Muscle of arm (tissue), 12 donors: Measurements from ENCODE around the gene BAIAP2L2. TPM values are rescaled to one million over a fixed set of nuclear protein-coding genes. Genes with fewer than 3 reads are reported as not detected.

Source experiments
- DNase-seq: peaks from one replicate; pipeline ENCODE4 v3.0.0-alpha.2; 2013
- polyA plus RNA-seq, 12 donors: library from polyadenylated mRNA; unstranded; fragments of 120-200 nt; gene quantifications; one replicate each; pipeline ENCODE4 v1.2.1, GENCODE V29; 2013; ENCODE audit not compliant: insufficient read length in 12 of 12

BAIAP2L2 gene
- polyA plus RNA-seq, 12 donors: 0.52 to 17.0 (median 1.1) TPM; not detected in 1

DNA sequence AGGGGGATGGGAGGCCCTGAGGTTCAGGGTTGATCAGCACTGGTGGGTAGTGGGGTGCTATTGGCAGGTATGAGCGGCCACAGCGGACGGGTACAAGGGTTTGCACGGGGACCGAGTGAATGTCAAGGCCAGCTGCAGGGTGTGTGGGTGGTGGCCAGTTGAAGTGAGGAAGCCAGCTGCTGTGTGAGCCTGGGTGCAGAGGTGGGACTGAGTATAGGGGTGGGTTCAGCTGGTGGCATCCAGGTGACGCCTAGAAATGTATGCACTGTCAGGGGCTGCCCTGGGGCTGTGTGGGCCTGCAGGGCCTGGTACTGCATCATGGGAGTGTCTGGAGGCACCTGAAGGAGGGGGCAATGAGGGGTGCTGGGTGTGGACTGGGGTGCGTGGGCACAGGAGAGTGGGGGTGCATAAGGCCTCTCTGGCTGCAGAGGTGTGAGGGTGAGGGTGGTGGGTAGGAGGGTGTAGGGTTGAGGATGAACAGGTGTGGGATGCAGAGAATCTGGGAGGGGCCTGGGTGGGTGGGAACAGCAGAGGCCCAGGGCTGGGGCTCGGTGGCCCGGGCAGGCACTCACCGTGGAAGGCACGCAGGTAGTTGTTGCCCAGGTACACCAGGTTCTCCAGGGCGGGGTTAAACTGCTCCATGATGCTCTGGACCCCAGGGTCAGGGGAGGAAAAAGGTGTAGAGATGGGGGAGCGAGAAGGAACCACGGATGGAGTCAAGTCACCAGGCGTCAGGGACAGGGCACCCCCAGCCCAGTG is 1.7 kb downstream of the BAIAP2L2 start:
- no peak for DNase-seq

- no peak for DNase-seq
Observed at GRCh38 chr22:38107692-38108515, 2.6 kb downstream of the BAIAP2L2 start.

DNA sequence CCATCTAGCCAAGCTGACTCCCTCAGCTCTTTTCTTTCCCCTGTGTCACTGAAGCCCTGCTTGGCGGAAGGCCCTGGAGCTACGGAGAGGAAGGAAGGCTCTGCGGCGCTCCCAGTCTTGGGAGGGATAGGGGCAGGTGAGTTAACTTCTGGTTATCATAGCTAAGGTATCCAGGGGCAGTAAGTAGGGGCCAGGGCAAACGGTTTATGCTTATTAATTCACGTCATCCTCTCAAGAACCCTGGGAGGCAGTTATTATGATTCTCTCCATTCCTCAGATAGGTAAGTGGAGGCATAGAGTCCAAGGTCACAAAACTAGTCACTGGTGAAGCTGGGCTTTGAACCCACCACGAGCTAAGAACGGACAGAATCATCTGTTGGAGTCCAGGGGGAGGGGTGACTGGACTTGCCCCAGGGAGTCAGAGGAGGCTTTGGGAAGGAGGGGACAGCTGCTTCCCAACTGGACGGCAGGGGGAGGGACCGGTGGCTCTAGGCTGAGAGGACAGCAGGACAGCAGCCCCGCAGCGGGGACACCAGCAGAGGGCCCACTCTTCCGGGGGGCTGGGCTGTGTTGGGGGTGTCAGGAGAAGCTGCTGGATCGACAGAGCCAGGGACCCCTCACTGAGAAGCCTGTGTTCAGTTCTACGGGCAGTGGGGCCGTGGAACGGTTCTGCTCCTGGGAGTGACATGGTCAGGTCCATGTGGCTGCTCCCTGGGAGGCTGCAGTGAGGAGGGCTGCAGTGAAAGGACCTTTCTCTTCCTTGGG is 3.5 kb downstream of the BAIAP2L2 start:
- DNase-seq: no peak

DNA sequence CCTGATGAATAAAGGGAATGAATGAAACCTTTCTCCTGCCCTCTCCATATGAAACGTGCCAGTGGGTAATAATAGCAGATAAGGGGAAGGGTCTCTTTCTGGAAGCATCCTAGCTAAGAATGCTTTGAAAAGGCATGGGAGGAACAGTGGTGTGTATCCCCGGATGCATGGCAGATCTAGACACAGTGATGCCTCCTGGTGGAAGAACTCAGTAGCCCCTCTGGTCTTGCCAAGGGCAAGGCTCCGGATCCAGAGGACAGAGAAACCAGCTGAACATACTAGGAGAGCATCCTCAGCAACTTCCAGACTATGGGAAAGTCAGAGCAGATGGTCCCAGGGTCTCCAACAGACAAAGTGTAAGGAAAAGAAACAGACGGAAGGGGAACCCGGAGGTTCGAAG is 6.4 kb downstream of the BAIAP2L2 start:
- no peak for DNase-seq

DNA sequence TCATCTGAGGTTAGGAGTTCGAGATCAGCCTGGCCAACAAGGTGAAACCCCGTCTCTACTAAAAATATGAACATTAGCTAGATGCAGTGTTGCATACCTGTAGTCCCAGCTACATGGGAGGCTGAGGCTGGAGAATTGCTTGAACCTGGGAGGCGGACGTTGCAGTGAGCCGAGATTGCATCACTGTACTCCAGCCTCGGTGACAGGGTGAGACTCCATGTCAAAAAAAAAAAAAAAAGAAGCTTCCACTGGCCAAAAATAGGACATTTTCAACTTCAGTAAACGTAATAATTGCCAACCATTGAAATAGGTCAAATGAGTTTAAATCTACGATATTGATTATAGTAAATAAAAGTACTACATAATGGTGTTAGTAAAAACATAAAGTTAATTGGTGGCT is 6.8 kb downstream of the BAIAP2L2 start:
- no peak for DNase-seq

DNA sequence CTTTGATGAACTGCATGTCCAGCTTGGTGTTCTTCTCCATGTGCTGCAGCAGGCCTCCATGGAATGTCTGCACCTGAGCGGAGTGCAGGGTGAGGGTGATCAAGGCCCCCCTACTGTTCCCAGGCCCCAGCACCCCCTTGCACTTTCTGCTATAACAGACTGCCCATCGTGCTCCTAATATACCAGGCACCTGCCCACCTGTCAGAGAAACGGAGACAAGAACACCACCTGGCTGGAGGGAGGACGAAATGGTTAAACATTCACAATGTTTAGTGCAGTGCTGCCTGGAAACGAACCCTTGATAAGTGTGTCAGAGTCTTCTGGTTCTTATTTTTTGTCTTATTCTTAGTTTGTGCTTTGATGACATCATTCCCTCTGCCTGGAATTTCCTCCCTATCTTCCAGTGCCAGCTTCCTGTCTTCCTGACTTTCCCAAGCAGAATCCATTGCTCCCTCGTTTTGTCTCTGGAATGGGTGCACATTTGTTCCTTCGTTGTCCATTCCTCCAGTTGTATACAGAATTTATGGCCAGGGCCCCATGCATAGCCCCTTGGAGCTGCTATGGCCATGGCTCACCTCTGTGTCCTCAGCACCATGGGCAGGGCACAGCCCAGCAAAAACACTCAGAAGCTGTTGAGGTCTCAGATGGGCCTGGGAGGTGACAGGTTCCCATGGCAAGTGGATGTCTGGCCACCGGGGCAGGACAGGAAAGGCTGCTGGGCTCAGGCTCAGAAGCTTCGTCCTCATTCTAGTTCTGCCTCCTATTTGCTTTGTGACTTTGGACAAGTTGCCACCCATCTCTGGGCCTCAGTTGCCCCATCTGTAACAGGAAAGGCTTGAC is 11.9 kb downstream of the BAIAP2L2 start:
- no peak for DNase-seq

DNA sequence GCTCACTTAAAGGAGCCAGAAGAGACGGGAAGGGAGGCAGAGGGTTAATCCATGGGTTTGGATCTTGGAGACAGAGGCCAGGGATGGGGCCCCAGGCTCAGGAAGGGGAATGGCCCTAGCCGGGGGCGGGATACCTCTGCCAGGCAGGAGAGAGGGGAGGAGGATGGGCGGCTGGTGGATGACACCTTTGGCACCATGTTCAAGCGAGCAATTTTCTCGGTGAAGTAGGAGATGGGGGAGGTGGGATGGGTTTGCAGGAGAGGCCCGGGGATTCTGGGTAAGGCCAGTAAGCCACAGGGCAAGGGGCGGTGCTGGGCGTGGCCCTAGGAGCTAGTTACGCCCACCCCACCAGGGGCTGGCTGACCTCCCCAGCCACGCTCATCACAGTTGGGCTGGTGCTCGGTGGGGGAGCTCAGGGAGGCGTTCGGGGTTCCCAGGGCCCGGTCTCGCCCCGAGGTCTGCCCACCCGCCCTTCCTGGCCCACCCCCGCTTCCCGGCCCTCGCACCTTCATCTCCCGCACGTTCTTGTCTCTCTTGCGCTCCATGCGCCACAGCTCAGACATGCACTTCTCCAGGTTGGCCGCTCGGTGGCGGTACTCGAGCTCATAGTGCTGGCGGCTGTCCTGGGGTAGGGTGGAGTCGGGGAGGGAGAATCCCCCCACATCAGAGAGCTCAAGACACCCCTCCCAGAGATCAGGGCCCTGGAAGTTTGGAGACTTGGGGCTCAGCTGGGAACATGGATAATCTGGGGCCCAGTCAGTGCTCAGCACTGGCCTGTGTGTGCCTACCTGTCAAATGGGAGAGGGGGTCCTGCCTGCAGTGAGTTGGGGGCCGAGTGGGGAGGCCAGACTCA is 12.7 kb downstream of the BAIAP2L2 start:
- no peak for DNase-seq

DNA sequence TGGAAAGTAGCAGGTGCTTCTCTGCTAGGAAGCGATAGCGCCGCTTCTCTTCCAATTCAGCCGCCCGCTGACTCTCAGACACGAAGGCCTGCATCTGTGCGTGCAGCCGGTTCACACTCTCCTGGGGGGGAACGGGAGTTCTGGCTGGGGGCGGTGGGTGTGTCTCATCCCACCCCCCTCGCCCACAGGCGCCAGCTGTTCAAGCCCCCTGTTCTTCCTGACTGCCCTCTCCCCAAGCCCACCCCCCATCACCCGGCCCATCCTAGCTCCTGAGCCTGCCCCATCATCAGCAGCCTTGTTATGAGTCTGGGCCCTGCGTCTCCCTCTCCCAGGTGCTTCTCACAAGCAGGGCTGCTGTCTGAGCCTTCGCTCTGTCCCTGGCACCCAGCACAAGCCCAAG is 13.4 kb downstream of the BAIAP2L2 start:
- no peak for DNase-seq

GRCh38 chr22:38089474-38089851 is 21.0 kb downstream of the BAIAP2L2 start:
- no peak for DNase-seq

DNA sequence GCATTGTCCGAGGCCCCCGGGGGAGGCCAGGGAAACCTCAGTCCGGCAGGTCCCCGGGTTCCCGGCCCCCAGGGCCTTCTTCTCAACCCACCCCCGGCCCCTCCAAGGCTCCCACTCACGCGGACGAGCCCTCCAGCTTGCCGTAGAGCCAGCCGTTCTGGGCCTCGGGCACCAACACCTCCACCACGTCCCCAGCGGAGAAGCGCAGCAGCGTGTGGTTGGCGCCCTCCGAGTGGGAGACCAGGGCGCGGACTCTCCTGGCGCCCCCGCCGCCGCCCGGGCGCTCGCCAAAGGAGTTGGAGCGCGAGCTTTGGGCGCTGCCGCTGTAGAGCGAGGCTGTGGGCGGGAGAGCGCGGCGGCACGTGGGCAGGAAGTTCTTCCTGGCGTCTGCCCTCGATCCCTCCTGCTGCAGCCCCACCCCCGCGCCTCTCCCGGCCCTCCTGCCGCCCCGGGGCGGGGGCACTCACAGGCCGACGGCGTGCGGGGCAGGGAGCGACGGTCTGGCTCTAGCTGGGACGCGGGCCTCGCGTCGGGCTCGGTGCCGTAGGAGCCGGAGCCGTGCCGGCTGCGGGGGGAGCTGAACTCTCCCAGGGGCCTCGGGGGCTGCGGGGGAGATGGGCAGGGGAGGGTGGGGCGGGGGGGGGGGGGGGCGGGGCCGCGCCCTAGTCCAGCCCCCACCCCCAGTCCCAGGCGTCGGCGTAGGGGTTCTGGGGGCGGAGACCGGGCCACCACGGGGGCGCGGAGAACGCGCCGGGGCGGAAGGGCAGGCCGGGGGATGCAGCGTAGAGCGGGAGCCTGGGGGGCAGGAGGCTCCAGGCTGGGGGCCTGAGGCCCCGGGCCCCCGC is 21.6 kb downstream of the BAIAP2L2 start:
- no peak for DNase-seq

- DNase-seq: no peak
Observed at GRCh38 chr22:38087855-38088254, 22.6 kb downstream of the BAIAP2L2 start.

DNA sequence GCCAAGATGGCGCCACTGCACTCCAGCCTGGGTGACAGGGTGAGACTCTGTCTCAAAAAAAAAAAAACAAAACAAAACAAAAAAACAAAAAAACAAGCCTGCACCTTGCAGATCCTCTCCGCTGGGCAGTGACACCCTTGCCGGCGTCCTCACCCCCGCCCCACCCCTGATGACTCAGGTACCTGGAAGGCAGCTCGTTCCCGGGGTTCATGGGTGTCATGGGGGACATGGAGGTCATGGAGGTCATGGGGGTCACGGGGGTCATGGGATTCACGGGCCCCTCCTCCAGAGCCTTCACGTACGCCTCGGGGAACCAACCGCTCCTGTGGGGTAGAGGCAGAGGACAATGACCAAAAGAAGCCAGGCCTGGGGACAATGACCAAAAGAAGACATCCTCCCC is 23.5 kb downstream of the BAIAP2L2 start:
- no peak for DNase-seq

DNA sequence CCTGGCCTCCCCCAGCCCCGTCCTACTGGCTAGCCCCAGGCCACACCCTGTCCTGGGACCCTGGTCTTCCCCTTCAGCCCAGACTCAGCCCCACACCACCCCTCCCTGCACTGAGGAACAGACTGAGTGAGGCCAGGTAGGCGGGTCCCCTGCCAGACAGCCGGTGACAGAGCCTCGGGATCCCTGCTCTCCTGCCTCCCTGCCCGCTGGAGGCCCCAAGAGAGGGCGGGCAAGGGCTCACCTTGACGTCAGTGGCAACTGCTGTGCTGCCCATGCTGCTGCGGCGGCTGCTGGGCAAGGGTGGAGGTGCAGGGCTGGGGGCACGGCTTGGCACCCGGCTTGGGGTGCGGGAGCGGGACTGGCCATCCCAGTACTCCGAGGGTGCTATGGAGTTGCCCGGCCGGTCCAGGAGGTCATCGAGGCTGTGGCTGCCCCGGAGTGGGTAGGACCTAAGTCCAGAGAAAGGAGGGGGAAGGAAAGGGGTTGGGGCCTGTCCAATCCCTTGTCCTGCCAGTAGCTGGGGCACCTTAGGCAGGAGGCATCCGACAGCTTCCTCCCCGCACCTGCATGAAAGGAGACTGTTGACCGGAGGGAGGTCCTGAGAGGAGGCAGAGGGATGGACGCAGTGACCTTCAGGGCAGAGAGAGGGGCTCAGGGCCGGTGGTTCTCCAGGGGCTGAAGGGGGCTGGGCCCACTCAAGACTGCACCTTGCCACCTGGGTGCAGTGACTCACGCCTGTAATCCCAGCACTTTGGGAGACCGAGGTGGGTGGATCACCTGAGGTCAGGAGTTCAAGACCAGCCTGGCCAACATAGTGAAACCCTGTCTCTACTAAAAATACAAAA is 24.3 kb downstream of the BAIAP2L2 start:
- no peak for DNase-seq

DNA sequence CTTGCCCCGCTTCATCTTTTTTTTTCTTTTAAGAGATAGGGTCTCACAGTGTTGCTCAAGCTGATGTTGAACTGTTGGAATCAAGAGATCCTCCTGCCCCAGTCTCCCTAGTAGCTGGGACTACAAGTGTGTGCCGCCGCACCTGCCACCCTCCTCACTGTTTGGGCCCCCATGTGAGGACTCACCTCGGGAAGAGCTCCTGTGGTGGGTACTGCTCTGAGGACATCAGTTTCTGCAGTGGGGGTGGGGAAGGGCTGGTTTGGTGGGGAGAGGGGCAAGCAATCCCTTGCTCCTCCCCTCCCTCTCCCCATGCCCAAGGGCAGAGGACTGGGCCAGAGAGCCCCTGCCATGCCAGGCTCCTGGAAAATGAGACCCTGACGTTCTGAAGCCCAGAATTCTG is 25.0 kb downstream of the BAIAP2L2 start:
- no peak for DNase-seq

DNA sequence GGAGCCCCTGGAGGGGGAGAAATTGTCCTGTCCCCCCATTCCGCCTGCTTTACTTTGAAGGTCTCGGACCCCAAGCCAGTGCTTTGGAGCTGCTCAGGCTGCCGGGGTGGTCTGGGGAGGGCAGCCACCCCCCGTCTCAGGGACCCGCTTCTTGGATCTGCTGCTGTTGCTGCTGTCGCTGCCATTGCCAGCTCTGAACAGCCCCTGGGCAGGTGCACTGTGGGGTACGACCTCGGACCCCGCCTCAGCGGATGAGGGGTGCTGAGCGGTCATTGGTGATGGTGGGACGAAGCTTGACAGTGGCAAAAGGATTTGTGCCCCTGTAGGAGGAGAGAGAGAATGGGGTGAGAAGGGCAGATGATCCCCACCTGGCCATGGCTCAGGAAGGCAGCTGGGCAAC is 25.4 kb downstream of the BAIAP2L2 start:
- DNase-seq: no peak

DNA sequence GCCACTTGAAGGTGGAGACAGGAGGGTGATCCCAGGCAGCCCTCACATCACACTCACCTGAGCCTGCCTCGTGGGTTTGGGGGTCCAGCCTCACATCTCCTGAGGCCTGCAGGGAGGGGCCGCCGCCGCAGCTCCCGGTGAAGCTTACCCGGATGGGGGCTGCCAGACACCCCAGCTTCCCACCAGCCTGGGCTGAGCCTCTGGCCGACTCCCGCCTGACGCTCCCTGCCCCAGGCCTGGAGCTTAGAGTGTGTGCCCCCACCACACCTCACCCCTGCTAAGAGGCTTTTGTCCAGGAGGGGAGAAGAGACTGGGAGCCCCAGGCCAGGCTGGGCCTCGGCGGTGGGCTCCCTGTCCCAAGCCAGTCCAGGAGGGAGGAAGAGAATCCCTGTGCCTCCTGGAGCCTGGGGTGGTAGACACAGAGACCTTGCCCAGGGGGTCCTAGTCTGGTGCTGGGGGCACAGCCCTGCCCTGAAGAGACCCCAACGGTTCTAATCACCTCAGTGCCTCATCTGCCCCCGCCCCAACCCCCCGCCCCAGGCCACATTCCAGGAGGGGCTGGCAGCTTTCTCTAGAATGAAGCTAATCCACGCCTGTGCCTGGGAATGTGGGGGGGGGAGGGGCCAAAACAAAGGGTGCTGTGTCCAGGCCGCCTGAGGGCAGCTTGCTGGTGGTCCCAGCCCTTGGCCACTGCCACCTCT is 26.4 kb downstream of the BAIAP2L2 start, which contains the start of gene SLC16A8:
SLC16A8 (minus strand) TSS at position 254 of the 701 bp plus-strand sequence. CDS start 1,311 bp downstream, outside the sequence.
- no peak for DNase-seq

DNA sequence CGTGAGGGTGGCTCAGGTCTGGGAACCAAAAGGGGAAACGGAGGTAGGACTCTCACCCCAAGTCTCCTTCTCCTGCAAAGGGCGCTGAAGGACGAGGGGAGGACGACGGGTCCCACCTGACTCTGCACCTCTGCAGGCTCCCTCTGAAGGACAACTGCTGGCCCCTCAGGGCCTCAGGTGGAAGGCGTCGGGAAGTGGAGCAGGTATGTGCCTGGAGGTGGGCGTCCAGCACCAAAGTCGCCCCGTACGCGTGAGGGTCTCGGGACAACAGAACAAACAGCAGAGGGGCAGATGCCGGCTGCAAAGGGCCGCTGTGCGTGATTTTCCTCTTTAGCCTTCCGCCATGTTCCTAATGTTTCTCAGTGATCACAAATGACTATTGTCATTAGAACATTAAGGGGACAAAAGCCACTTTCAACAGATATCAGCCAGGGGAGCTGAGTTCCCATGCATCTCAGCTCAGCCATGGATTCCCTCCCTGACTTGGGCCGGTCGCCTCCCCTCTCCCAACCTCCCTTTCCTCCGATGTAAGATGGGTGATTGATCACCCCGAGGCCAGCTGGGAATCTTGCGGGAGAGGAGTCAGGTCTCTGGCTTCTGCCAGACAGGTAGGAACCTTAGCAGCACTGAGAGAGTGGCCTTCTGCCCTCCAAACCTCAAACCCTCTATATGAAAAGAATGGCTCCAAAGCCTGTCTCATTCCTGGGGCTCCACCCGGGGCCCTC is 27.3 kb downstream of the BAIAP2L2 start:
- DNase-seq: no peak
